Measurements from ENCODE around the gene VLDLR. TPM values are rescaled to one million over a fixed set of nuclear protein-coding genes. Genes with fewer than 3 reads are reported as not detected.

The VLDLR gene
- total and polyA plus RNA-seq, 2 of the 13 experiments (the other 11 are each of a cell fraction or from before 2014, with no cell fraction given) = 3.4 to 10.5 TPM

- H3K4me2 ChIP-seq (ENCODE audit: low read depth, low read length) = no peak overlapping the region
- peaks cover 21% of the 10 kb centered on the region for H3K4me1 ChIP-seq (ENCODE audit: insufficient read depth, low read length)
- H3K27me3 ChIP-seq (ENCODE audit: control insufficient read depth in 1 of 2, insufficient read depth in 2 of 2, low read length in 2 of 2) = no peaks in the 10 kb centered on the region
- no peaks in the 10 kb centered on the region for H3K9me3 ChIP-seq (ENCODE audit: low read length)
- ATAC-seq (no peak), DNase-seq (ENCODE audit: low spot score) (no peak), FAIRE-seq (no peak)
- no peaks in the 10 kb centered on the region for H4K20me1 ChIP-seq (ENCODE audit: insufficient read depth, low read length)
- H3K27ac ChIP-seq (ENCODE audit: extremely low read length, insufficient read depth, low read length) = no peak overlapping the region
- H3K79me2 ChIP-seq (ENCODE audit: insufficient read depth, low read length) = no peaks in the 10 kb centered on the region
- H2AFZ ChIP-seq (ENCODE audit: low read length) = no peak overlapping the region
- in situ Hi-C loops (cut with HindIII; ENCODE audit: extremely low pct_ligation_motif_present, low pct_unique_long_range_greater_than_20kb) (no loop called here), intact Hi-C loops (cut with micrococcal nuclease; ENCODE audit: unreplicated experiment) (no loop called here)
- no peaks in the 10 kb centered on the region for H3K36me3 ChIP-seq (replicated peaks in 1 of 2; ENCODE audit: control insufficient read depth in 1 of 2, insufficient read depth in 2 of 2, low read length in 2 of 2)
- ChIA-PET CTCF (ENCODE audit: low intra/inter-chr PET ratio, low total read pairs) (no interaction called here), POLR2A (no interaction called here)
- no peak overlapping the region for H3K4me3 ChIP-seq (replicated peaks in 1 of 3; ENCODE audit: insufficient read depth in 1 of 3, low read depth in 2 of 3, low read length in 3 of 3)
- no TSS peak for BruUV-seq (replicated peaks)
- no peak overlapping the region for H3K9ac ChIP-seq (ENCODE audit: insufficient read depth, low read depth, low read length)
- TF ChIP-seq MTF2 (CRISPR knock-in tag; IDR thresholded peaks at IDR 0.05; ENCODE audit: borderline replicate concordance) = no peak
- no peak for TF ChIP-seq ZNF44 (CRISPR knock-in tag; IDR thresholded peaks at IDR 0.05)
- no peak for TF ChIP-seq NFYB (CRISPR knock-in tag; IDR thresholded peaks at IDR 0.05)
- TF ChIP-seq MAFF (IDR thresholded peaks at IDR 0.05; ENCODE audit: low read depth, low read length) = peak; percentile 62; the same call in 1 of the 2 replicates
- no peak for TF ChIP-seq ZNF180 (CRISPR knock-in tag; IDR thresholded peaks at IDR 0.05; ENCODE audit: borderline replicate concordance, low read depth)
- TF ChIP-seq POGK (CRISPR knock-in tag; conservative IDR thresholded peaks at IDR 0.05) = no peak
- no peak for TF ChIP-seq DRAP1 (CRISPR knock-in tag; IDR thresholded peaks at IDR 0.05)
- TF ChIP-seq SCMH1 (CRISPR knock-in tag; IDR thresholded peaks at IDR 0.05; ENCODE audit: borderline replicate concordance) = no peak
- no peak for TF ChIP-seq ZNF326 (CRISPR knock-in tag; IDR thresholded peaks at IDR 0.05; ENCODE audit: borderline replicate concordance)
- TF ChIP-seq RCOR2 (CRISPR knock-in tag; IDR thresholded peaks at IDR 0.05) = no peak
- TF ChIP-seq MAFK (conservative IDR thresholded peaks at IDR 0.05 in 1 of 2, IDR thresholded peaks at IDR 0.05 in 1 of 2; ENCODE audit: low read length in 2 of 2) = peak in 1 of 2 experiments; percentile 75; a peak in 3 of 4 replicates
- no peak for TF ChIP-seq NFE2 (CRISPR knock-in tag; IDR thresholded peaks at IDR 0.05)
- no peak for TF ChIP-seq HMG20A (CRISPR knock-in tag; IDR thresholded peaks at IDR 0.05; ENCODE audit: borderline replicate concordance)
- 88% methylated on average over 9 of the region's 9 CpGs for WGBS (ENCODE audit: low lambda C conversion rate)
These were observed 52.7 kb downstream of the VLDLR start for GRCh38 chr9:2674141-2674824.
